NCI-H2029 treated with DMSO at 0.1 percent for 48 hours (cell line): ENCODE measurements around the gene TNFRSF18.

Source experiments
- DNase-seq: peaks from one replicate; lab custom pipeline; 2025; lab: John Stamatoyannopoulos, UW

The TNFRSF18 gene

DNA sequence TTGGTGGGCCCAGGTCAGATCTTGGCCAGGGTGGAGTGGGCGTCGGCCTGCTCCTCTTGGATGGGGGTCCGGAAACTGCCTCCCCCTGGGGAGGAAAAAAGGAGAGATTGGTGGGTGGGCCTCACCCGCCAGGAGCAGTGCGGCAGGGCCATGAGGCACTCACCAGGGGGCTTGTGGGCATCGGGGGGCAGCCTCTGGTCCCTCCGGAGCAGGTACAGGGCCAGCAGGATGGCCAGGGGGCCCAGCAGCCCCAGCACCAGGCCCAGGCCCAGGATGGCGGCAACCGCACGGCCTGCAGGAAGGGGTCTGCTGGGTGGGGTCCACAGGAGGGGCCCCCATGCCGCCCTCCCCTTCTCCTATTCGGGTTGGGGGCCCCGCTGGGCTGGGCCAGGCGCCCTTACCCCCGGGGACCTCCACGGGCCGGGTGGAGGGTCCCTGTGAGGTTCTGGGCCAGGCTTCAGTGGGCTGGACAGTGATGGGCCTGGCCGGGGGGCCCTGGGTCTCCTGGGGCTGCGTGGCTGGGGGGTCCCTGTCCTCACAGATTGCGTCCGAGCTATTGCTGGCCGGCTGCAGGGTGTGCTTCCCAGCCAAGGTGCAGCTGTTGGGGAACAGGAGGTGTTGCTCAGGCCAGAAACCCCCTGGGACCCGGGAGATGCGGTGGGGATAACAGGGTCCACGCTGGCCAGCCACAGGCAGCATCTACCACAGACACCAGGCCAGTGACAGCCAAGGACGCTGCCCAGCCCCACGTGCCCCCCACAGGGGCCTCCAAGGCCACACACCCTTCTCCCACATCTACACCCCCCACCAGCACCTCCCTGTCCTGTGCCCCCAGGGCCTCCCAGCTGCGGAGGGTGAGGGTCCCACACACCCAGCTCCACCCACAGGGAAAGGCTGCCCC lies 5.4 kb upstream of the TNFRSF18 start:
- DNase-seq, result no peak

DNA sequence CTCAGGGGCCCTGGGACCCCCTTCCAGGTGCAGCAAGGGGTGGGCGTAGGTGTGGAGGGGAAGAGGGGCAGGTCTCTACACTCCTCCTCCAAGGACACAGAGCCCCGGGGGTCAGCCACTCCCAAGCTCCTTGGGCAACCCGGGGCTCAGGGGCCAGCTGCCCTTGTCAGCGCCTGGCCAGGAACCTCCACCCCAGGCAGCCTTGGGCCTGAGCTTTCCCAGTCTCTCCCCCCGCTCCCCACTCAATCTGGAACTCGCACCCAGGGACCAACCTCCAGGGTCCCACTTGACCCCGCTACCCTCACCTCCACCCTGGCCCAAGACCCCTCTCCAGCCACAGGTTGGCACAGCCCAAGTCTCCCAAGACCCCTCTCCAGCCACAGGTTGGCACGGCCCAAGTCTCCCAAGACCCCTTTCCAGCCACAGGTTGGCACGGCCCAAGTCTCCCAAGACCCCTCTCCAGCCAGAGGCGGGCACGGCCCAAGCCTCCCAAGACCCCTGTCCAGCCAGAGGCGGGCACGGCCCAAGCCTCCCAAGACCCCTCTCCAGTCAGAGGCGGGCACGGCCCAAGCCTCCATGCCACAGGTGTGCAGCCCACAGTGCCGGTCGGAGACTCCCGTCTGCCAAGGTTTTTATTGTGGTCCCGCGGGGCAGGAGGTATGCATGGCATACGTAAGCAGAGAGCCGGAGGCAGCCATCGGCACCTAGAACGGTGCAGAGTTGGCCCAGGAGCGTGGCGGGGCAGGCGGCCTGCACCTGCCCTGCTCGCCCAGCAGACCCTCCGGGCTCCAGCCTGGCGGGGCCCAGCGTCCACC lies 4.5 kb upstream of the TNFRSF18 start:
- DNase-seq, result no peak

DNA sequence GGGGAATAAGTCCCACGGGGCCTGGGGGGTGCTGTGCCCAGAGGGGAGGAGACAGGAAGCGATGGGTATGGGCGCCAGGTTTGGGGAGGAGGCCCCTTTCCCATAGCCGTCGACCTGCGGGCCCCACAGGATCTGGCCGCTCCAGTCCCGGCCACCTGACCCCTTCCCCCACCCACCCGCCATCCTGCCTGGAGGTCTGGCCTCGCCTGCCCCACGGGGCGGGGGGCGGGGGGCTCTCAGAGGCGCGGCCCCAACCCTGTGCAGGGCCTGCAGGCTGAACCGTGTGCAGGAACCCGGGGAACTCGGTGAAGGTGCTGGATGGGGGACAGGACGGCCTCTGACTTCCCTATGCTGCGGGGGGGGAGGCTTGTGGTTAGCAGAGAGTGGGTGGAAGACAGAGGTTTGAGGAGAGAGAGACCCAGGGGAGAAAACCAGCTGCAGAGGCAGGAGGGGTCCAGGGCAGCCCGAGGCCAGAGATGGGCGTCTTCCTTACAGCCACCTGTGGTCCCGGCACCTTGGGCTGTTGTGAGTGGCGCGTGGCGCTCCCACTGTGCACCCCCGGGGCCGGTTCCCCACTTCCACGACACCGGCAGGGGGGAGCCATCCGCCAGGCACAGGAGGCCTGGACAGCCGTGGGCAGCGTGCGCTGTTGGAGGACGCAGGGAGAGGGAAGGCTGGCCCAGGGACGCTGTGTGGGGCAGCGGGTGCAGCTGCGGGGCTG lies 2.5 kb upstream of the TNFRSF18 start:
- no peak for DNase-seq

DNA sequence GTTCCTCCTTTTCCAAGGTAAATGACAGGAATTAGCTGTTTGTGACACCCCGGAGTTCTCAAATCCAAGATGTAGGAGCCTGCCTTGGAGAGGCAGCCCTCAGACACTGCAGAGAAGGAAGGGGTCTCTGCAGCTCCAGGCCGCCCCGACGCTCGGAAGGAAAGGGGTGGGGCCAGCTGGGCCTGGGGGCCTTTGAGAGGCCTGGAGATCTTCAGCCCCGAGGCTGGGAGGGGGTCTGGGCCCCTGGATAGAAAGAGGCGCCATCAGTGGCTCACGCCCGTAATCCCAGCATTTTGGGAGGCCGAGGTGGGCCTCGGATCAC lies 1.1 kb upstream of the TNFRSF18 start:
- no peak for DNase-seq

DNA sequence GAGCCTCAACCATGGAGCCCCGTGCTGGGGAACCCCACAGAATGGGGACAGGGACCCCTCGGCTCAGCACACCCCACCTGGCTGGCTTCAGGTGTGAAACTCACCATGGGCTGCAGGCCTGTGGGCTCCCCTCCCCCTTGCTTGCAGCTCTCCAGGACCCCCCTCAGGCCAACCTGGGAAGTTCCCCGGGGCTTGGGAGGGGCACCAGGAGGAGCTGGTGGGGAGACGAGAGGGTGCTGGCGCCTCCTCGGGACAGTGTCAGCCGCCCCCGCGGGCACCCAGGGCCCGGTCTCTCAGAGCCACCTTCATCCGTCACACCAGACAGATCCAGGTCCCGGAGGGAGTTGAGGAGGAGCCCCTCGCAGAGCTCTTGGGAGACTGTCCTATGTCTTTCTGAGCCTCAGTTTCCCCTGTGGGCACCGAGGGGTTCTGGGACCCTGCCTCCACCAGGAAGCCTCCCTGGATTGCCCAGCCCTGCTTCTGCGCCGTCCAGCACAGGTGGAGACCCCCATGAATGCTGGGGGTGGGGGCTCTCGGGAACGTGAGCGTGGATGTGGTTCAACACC lies 657 bp upstream of the TNFRSF18 start:
- DNase-seq, result no peak

DNA sequence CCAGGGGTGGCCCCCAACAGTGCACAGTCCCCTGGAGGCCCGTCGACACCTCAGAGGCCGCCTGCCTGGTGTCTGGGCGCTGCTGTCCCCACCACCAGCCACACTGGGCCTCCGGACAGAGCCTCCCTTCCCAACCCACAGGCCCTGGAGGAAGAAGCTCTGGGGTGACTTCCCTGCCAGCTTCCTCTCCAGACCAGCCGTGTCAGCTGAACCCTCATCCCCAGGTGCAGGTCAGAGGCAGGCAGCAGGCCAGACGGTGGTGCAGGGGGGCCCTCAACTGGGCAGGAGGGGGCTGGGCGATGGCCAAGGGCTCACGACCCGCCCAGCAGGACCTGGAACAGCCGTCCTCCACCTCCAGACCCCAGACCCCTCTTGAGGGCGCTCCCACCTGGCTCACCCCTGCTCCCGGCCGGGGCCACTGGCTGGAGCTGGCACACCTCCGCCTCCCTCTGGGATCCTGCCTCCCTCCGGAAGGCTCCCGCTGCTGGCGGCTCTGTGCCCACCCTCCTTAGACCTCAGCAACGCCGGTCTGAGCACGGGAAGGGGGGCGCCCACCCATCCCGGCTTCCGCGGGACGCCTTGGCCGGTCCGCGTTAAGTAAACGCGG lies 520 bp downstream of the TNFRSF18 start:
- no peak for DNase-seq

DNA sequence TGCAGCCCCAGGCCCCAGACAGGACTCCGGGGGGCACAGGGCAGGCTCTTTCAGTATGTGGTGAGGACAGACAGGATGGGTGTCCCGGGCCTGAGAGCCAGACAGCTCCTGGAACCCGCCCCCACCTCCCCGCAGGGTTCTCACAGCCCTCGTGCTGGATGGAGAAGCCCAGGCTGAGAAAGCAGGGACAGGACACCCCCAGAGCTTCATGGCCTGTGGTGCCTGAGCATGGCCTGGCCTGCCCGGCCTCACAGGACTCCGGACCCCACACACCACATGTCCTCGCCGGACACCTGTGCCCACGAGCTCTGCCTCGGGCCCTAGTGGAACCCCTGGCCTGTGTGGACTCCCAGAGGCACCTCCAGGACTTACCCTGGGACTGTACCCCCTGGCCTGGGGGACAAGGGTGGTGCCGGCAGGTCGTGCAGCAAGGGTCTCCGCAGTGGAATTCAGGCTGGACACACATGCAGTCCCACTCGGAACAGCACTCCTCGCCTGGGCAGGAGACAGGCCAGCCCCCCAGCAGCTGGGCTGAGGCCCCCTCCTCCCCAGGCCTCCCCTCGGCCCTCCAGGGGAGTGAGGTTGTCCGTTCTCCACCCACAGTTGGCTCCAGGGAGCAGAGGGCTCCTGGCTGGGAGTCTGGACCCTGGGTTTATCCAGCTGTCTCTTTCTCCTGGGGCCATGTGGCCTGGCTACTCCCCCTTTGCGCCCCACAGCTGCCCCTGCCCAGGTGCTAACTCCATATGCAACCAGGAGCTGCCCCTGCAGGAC lies 1.2 kb downstream of the TNFRSF18 start:
- DNase-seq, result no peak

DNA sequence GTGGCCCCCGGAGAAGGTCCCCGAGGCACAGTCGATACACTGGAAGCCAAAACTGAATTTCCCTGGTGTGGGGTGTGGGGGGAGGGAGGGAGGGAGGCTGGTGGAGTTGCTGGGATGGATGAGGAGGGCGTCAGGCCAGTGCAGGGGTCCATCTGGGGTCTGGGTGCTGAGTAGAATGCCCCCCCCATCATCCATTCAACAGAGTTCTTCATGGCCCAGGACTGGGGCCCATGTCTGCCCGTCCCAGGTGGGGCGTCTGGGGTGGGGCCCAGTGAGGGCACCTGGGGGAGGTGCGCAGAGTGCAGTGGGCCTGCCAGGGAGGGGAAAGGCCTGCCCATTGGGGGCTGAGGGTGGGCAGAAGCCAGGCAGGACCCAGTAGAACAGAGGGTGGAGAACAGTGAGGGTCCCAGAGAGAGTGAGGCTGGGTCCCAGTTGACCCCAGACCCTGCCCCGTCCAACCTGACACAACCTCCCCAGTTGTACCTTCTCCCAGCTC lies 1.9 kb downstream of the TNFRSF18 start:
- no peak for DNase-seq

DNA sequence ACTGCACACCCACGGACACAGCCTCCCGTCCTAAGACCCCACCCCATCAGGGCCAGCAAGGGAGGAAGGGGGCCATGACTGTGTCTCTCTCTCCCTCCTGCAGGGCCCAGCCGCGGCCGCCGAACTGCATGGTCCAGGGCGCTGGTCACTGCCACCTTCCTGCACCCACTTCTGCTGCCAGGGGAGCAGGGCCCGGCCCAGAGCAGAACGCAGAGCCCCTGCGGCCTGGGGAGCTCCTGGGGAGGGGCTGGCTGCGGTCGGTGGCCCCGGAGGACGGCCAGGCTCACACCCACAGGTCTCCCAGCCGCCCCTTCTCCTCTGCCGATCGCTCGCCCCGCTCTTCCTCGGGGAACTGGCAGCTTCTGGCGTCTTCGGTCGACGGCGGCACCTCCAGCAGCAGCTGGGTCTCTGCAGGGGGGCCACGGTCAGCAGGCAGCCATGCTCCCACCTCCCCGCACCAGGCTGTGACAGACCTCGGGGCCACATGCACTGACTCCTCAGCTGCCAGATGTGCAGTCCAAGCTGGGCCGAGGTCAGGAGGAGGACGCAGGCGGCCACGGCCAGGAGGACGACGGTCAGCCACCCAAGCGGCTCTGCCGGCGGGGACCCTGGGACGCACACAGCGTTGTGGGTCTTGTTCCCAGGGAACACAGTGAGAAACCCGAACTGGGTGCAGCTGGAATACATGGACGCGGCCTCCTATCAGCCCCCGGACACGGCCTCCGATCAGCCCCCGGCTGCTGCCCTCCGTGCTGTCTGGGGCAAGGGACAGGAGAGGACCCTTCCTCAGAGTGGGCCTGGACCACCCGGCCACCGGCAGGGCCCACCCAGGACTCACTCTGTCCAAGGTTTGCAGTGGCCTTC lies 2.6 kb downstream of the TNFRSF18 start:
- no peak for DNase-seq

DNA sequence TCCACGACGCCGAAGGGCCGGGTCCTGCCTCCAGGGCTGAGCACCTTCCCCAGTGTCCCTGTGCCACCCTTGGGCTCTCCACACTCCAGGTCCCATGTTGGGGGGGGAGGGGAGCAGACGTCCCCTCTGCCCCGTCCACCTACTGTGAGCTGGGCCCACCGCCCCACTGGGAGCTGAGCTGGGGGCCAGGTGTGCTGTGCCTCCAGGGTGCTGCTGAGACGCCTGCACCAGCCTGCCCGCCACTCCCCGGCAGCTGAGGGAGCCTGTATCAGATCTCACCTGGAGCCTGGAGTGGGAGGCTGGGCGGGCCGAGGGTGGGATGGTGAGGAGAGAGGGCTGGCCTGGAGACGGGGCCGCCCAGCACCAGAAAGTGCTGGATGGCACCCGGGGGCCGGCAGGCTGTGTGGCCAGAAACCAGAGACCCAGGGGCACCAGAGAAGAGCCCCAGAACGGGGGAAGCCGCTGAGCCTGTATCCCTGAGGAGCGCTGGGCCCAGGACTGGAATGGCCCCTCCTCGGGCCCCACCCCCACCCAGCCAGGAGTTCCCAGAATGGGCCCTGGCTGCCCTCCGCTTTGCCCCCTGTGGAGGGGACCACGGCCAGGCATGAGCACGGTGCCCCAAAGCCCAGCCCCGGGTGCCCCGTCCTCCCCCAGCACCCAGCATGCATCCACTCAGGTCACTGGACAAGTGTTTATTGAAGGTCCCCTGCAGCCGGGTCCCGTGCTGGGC lies 3.4 kb downstream of the TNFRSF18 start:
- no peak for DNase-seq

DNA sequence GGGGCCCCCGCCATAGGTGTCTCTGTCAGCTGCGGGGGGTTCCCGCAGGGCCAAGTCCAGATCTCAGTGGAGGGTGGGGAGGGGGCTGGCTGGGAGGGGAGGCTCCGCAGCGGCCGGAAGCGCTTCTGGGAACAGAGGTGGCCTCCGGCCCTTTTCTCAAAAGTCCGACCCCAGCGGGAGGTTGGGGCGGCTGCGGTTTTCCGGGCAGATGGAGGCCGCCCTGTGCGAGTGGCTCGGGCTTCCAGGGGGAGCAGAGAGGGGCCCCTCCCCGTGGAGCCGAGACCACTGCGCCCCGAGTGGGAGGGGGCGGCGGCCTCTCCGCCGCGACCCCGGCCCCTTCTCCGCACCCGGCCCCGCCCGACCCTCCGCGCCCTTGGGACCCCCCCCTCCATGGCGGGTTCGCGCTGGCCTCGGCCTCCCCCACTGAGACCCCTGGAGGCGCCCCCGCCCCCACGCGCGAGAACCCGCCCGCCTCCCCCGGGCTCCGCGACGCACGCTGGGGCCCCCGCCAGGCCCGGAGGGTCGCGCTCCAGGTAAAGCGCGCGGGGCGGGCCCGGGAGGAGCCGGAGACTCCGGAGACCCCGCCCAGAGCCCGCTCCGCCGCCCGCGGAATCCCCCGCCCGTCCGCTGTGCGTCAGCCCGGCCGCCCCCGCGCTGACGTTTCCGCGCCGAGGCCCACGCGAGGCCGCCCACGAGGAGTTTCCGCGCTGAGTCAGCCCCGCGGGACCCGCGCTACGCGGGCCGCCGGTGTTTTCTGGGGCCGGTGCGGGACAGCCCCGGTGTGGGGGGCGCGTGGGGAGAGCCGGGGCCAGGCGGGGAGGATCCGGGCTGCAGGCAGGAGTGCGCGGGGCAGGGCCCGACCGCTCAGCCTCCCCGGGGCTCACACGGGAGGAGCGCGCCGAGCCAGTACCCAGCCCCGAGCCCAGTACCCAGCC lies 5.2 kb downstream of the TNFRSF18 start:
- DNase-seq, result no peak

DNA sequence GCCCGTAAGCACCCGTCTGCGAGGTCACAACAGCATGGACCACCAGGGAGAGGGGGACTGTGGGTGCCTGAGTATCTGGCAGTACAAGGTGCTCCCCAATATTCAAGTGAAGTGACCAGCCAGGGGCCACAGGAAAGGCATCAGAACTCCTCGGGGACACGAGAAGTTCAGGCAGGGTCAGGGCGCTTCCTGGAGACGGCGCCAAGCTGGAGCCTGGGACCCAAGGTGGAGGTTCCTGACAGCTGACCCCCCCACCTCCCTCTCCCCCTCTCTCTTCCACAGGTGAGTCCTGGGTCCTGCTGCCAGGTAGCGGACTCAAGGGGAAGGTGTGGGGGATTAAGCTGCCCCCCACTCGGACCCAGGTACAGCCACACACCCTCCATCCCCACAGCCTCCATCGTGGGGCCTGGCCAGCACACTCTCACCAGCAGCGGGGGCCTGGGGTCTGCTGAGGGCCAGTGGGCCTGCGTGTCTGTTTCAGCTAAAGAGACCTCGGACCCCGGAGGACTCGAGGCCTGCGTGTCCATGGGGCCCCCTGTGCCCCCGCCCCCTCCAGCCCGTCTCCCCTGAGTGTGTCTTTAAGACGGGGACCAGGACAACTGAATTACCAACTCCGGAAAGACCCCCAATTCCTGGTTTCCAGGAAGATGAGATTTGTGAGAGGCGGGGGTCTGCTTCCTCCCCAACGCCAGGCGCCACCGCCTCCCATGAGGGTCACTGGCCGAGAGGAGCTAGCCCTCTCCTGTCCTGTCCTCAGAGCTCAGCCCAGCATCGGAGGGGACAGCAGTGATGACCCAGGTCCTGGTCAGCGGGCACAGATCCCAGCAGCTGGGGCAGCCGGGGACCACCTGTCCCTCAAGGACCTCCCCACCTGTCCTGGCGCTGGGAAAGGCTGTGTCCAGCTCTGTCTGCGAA lies 6.2 kb downstream of the TNFRSF18 start:
- no peak for DNase-seq

DNA sequence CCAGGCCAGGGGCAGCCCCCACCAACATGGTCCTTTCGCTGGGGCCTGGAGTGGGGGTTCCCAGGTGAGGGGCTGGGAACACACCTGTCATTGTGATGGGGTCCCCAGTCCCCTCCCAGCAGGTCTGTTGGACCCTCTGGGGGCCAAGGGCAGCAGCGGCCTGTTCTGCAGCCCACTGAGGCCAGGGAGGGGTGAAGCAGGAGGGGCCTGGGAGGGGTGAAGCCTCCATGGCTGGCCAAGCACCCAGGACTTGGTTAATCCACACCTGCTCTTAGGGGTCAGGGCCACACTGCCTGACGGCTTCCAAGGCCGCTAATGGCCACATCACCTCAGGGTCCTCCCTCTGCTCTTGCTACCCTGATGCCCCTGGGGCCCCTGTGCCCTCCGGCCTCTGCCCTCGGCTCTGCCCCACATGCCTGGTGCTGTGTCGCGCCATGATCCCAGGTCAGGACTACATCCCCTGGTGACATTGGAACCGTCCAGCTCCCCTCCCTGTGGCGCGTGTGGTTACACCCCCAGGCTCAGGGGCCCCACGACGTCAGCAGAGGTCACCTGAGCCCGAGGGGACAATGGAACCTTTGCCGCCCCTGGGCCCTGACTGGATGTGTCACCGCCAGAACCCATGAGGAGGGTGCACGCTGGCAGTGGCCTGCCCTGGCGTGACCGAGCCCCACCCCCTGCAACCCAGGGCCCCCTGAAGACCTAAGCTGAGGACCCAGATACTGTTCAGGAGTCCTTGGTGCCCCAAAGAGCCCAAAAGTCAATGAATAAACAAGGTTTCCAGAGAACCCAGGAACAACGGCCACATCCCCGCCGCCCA lies 7.0 kb downstream of the TNFRSF18 start:
- no peak for DNase-seq

DNA sequence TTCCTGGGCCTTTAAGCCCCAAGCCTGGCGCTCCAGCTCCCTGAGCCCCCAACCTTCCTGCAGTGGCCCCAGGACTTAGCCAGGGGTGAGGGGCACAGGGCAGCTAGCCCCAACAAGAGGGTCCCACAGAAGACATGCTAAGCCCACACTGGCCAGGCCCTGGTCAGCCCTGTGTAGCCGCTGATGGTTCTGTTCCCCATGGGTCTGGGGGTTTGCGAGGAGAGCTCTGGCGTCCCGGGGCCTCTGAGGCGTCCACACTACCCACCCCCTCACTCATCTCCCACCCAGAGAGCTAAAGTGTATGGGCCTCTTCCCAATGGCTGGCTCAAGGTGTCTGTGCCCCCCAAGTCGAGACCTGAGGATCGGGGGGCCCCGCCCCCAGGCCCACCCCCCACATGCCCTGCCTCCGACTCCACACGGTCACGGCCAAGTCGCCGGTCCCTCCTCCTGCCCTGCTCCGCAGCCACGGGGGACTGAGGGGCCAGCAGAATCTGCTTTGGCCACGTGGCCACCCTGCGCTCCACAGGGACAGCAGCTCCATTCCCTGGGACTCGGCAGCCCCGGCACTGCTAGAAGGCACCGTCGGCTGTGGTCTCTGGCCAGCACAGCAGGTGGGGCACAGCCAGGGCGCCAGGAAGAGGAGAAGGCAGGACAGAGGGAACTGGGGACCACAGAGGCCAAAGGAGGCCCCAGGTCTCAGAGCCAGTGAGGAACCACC lies 7.8 kb downstream of the TNFRSF18 start:
- no peak for DNase-seq
